Vagina (tissue), 2 donors: ENCODE results near the gene AMH. TPM values are rescaled to one million over a fixed set of nuclear protein-coding genes. Genes with fewer than 3 reads are reported as not detected.
A peak's percentile ranks its signal among the peaks of the same experiment; 100 is the strongest.
"Not testable (repeated sequence)": the region's sequence is repeated elsewhere in the genome, so short reads cannot be mapped to it uniquely, and the experiment has no call there.

Source experiments
- DNase-seq, 2 donors: peaks; one replicate each; pipeline ENCODE4 v3.0.0-alpha.2; 2017; ENCODE audit errors: extremely low spot score in 2 of 2
- H3K27ac ChIP-seq: fragments of 200-600 bp; sonication (generic); one replicate; pipeline ENCODE4 v1.5.1; 2019
- H3K27me3 ChIP-seq: fragments of 200-600 bp; sonication (generic); one replicate; pipeline ENCODE4 v1.5.1; 2019
- H3K36me3 ChIP-seq, 2 donors: fragments of 200-600 bp; sonication (generic); one replicate each; pipeline ENCODE4 v1.5.1; 2017 to 2019
- H3K4me1 ChIP-seq: fragments of 200-600 bp; sonication (generic); one replicate; pipeline ENCODE4 v1.5.1; 2019
- H3K4me3 ChIP-seq, 2 donors: fragments of 200-600 bp; sonication (generic); 1 replicate in 1 of 2; 2 replicates in 1 of 2; pipeline ENCODE4 v1.5.1; 2016 to 2019
- H3K9me3 ChIP-seq: fragments of 200-600 bp; sonication (generic); one replicate; pipeline ENCODE4 v1.5.1; 2019
- POLR2A ChIP-seq, 2 donors: fragments of 450-650 bp; IDR thresholded peaks; one replicate each; pipeline ENCODE4 v1.6.1; 2017; ENCODE audit warnings: antibody characterized with exemption in 2 of 2, mild to moderate bottlenecking in 2 of 2, moderate library complexity in 2 of 2
- POLR2AphosphoS5 ChIP-seq, 2 donors: sonication (generic); formaldehyde crosslinking; IDR thresholded peaks; one replicate each; pipeline ENCODE4 v1.9.0; 2017; ENCODE audit warnings: antibody characterized with exemption in 2 of 2, mild to moderate bottlenecking in 2 of 2, low read depth in 1 of 2; ENCODE audit not compliant: insufficient read depth in 1 of 2
- intact Hi-C: fragments of 100-400 bp; cut with DNase I; formaldehyde crosslinking; loops from one replicate; pipeline ENCODE4 v1.15.1; 2023
- total RNA-seq: library from RNA; depleted of rRNA; stranded (reverse); fragments of >200 nt; gene quantifications from one replicate; pipeline ENCODE4 v1.2.3, GENCODE V29; 2016
- TF ChIP-seq, protein P1 (sequence below), 3 experiments: fragments of 450-650 bp in 2 of 3; fragments of 200-600 bp in 1 of 3; sonication (generic) in 1 of 3; IDR thresholded peaks; one replicate each; pipeline ENCODE4 v1.5.1; 2017 to 2019; ENCODE audit warnings: antibody characterized with exemption in 3 of 3, mild to moderate bottlenecking in 2 of 3, moderate library complexity in 2 of 3

Gene AMH
- total RNA-seq, 1 donor from 2014 or later, result 2.7 TPM

DNA sequence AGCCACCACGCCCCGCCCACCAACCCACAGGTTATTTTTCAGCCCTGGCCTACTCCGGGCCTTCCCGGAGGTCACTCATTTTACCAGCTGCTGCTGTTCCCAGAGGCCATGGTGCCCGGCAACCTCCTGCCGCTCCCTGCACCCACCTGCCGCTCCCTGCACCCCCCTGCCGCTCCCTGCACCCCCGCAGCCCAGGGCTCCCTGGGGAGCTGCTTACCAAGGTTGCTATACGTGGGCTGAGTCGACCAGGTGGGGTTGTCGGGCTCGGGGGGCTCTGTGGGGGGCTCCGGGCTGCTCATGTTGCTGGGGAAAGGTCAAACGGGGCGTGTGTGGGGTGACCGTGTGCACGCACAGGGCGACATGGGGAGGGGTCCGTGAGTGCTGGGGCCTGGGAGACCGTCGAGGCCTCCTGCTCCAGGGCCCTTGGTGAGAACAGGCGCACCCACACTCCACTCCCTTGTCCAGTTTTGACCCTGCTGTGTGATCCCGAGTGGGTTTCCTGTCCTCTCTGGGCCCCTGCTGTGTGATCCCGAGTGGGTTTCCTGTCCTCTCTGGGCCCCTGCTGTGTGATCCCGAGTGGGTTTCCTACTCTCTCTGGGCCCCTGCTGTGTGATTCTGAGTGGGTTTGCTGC lies 31.6 kb downstream of the AMH start:
- DNase-seq, result no peak
- Histone ChIP-seq H3K27ac (no peak overlapping the region), H3K9me3 (no peaks in the 10 kb centered on the region), H3K4me3 (no peak overlapping the region), H3K36me3 (no peaks in the 10 kb centered on the region), H3K4me1 (peaks cover 26% of the 10 kb centered on the region), H3K27me3 (no peaks in the 10 kb centered on the region)
- intact Hi-C loops, result no loop called here
- TF ChIP-seq POLR2AphosphoS5 (IDR thresholded peaks at IDR 0.05; ENCODE audit: insufficient read depth in 1 of 2, low read depth in 1 of 2) (no peak), POLR2A (IDR thresholded peaks at IDR 0.05) (no peak)
- TF ChIP-seq, protein P1, sequence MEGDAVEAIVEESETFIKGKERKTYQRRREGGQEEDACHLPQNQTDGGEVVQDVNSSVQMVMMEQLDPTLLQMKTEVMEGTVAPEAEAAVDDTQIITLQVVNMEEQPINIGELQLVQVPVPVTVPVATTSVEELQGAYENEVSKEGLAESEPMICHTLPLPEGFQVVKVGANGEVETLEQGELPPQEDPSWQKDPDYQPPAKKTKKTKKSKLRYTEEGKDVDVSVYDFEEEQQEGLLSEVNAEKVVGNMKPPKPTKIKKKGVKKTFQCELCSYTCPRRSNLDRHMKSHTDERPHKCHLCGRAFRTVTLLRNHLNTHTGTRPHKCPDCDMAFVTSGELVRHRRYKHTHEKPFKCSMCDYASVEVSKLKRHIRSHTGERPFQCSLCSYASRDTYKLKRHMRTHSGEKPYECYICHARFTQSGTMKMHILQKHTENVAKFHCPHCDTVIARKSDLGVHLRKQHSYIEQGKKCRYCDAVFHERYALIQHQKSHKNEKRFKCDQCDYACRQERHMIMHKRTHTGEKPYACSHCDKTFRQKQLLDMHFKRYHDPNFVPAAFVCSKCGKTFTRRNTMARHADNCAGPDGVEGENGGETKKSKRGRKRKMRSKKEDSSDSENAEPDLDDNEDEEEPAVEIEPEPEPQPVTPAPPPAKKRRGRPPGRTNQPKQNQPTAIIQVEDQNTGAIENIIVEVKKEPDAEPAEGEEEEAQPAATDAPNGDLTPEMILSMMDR (IDR thresholded peaks at IDR 0.05), result no peak

DNA sequence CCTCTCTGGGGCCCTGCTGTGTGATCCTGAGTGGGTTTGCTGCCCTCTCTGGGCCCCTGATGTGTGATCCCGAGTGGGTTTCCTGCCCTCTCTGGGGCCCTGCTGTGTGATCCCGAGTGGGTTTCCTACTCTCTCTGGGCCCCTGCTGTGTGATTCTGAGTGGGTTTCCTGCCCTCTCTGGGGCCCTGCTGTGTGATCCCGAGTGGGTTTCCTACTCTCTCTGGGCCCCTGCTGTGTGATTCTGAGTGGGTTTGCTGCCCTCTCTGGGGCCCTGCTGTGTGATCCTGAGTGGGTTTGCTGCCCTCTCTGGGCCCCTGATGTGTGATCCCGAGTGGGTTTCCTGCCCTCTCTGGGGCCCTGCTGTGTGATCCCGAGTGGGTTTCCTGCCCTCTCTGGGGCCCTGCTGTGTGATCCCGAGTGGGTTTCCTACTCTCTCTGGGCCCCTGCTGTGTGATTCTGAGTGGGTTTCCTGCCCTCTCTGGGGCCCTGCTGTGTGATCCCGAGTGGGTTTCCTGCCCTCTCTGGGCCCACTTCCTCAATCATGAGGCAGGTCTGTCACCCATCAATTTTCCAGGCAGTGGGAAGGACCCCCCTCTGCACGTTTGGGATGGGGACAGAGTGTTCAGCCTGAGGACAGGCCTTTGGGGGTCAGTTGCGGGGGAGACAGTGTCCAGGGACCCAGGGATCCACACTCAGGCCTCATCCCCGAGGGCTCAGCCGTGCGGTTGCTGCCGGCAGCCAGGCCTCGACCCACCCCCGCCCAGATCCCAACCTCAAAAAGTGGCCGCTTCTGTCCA lies 32.3 kb downstream of the AMH start:
- intact Hi-C loops, H3K27me3 ChIP-seq, DNase-seq, H3K9me3 ChIP-seq, H3K36me3 ChIP-seq: not testable (repeated sequence)
- Histone ChIP-seq H3K4me1 (peaks cover 18% of the 10 kb centered on the region), H3K4me3 (peak overlapping the region; percentile 29 to 30), H3K27ac (peak overlapping the region; percentile 4)

DNA sequence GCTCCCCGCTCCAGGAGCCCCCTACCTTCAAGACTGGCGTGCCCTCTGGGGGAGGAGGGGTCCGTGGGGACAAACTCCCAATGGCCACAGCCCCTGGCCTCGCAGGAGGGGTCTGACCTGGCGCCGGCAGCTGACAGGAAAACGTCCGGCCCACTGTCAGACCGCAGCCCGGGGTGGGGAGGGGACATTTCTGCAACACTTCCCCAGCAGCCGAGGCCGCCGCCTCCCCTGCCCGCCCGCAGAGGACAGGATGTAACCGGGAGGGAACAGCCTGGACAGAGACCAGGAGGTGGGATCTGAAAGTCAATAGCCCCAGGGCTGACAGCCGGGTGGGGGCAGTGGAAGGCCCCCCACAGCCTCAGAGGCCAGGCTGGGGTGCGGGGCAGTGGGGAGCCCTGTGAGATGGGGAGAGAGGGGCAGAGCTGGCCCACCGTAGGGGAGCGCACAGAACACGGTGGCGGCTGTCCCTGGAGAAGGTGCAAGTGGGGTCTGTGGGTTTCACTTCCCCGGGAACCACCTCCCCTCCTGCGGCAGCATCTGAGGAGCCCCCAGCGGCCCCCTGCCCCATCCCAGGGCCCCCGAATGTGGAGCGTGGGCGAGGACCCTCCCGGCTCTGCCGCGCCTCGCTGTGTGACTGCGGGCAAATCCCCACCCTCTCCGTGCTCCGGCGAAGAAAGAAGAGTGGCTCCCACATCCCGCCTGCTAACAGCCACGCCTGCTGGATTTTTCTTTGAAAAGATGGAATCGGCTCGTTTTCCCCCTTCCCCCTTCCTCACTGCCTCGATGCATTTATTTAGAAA lies 33.1 kb downstream of the AMH start, which contains the start of gene PEAK3:
Gene PEAK3, minus strand, starts transcription at position 114 of the 800 bp plus-strand sequence. CDS start 1,244 bp downstream, outside the sequence.
- Histone ChIP-seq H3K4me3 (peak within 1 kb of the TSS; percentile 29 to 30), H3K27me3 (no peaks in the 10 kb centered on the region), H3K4me1 (peaks cover 13% of the 10 kb centered on the region), H3K9me3 (no peaks in the 10 kb centered on the region), H3K36me3 (no peaks in the 10 kb centered on the region), H3K27ac (peak within 1 kb of the TSS; percentile 4)
- no peak for DNase-seq
- TF ChIP-seq POLR2AphosphoS5 (IDR thresholded peaks at IDR 0.05; ENCODE audit: insufficient read depth in 1 of 2, low read depth in 1 of 2), result peak in 1 of 2 donors; percentile 57
- no peak for TF ChIP-seq POLR2A (IDR thresholded peaks at IDR 0.05)
- TF ChIP-seq, protein P1 (IDR thresholded peaks at IDR 0.05), result no peak
- intact Hi-C loops, result no loop called here

DNA sequence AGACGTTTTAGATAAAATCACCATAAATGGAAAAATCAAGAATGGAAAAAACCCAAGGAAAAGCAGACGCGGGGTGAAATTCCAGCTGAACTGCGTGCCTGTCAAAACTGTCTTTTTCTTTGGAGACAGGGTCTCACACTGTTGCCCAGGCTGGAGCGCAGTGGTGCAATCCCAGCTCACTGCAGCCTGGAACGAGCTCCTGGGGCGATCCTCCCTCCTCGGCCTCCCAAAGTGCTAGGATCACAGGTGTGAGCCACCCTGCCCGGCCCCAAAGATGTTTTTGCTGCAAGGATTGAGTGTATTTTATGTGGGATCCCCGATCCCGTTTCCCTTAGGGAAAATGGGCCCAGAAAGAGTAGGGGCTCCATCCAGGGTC lies 33.7 kb downstream of the AMH start:
- H3K9me3 ChIP-seq, result no peaks in the 10 kb centered on the region
- TF ChIP-seq, protein P1 (IDR thresholded peaks at IDR 0.05), result no peak
- TF ChIP-seq POLR2A (IDR thresholded peaks at IDR 0.05) (no peak), POLR2AphosphoS5 (IDR thresholded peaks at IDR 0.05; ENCODE audit: insufficient read depth in 1 of 2, low read depth in 1 of 2) (no peak)
- no peak for DNase-seq
- H3K27ac ChIP-seq, result no peak overlapping the region
- peaks cover 13% of the 10 kb centered on the region for H3K4me1 ChIP-seq
- intact Hi-C loops, result no loop called here
- no peaks in the 10 kb centered on the region for H3K27me3 ChIP-seq
- H3K4me3 ChIP-seq, result peak overlapping the region; percentile 29 to 30
- H3K36me3 ChIP-seq, result no peaks in the 10 kb centered on the region

DNA sequence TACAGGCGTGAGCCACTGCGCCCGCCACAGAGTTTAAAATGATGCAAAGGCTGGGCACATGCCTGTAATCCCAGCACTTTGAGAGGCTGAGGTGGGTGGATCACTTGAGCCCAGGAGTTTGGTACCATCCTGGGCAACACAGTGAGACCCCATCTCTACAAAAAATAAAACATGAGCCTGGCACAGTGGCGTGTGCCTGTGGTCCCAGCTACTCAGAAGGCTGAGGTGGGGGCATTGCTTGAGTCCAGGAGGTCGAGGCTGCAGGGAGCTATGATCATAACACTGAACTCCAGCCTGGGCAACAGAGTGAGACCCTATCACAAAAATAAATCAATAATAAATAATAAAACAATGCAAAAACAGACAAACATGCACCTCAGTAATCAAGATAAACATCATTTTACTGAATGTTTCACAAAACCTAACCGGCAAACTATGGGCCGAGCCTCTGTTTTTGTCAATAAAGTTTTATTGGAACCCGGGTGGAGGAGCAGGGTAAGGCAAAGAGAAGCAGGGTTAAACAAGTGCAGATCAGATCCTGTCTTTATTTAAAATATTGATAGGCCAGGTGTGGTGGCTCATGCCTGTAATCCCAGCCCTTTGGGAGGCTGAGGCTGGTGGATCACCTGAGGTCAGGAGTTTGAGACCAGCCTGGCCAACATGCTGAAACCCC lies 34.8 kb downstream of the AMH start:
- H3K4me1 ChIP-seq, result peaks cover 13% of the 10 kb centered on the region
- intact Hi-C loops, result no loop called here
- DNase-seq, result no peak
- TF ChIP-seq POLR2A (IDR thresholded peaks at IDR 0.05), result no peak
- TF ChIP-seq POLR2AphosphoS5 (IDR thresholded peaks at IDR 0.05; ENCODE audit: insufficient read depth in 1 of 2, low read depth in 1 of 2), result no peak
- TF ChIP-seq, protein P1 (IDR thresholded peaks at IDR 0.05), result no peak
- H3K27ac ChIP-seq, result no peak overlapping the region
- no peak overlapping the region for H3K4me3 ChIP-seq
- H3K36me3 ChIP-seq, result no peaks in the 10 kb centered on the region
- H3K27me3 ChIP-seq, result no peaks in the 10 kb centered on the region
- no peaks in the 10 kb centered on the region for H3K9me3 ChIP-seq
